D341Med (cell line): Measurements from ENCODE around the gene PAQR8.
A peak's percentile ranks its signal among the peaks of the same experiment; 100 is the strongest.

Source experiments
- DNase-seq: peaks from one replicate; pipeline ENCODE4 v3.0.0; 2012; ENCODE audit warnings: low spot score

The PAQR8 gene

GRCh38 chr6:52361945-52362442, at the start of gene PAQR8:
TSS of gene PAQR8 (plus strand) at chr6:52362151. CDS start at chr6:52403214, 41,063 bp downstream.
- DNase-seq = peak; percentile 88

GRCh38 chr6:52312461-52312860, 49.5 kb upstream of the PAQR8 start:
- DNase-seq = no peak

GRCh38 chr6:52314752-52315151, 47.2 kb upstream of the PAQR8 start:
- DNase-seq = no peak

- DNase-seq = no peak
Measured at GRCh38 chr6:52317211-52317610, 44.7 kb upstream of the PAQR8 start.

- no peak for DNase-seq
Measured at GRCh38 chr6:52317841-52318581, 43.9 kb upstream of the PAQR8 start.

GRCh38 chr6:52324189-52324588, 37.8 kb upstream of the PAQR8 start:
- no peak for DNase-seq

- DNase-seq = no peak
Measured at GRCh38 chr6:52325695-52326471, 36.1 kb upstream of the PAQR8 start.

- DNase-seq = no peak
Measured at GRCh38 chr6:52326540-52327364, 35.2 kb upstream of the PAQR8 start.

- no peak for DNase-seq
Measured at GRCh38 chr6:52328303-52328662, 33.7 kb upstream of the PAQR8 start.

- DNase-seq = no peak
Measured at GRCh38 chr6:52328729-52329128, 33.2 kb upstream of the PAQR8 start.

- DNase-seq = no peak
Measured at GRCh38 chr6:52330470-52330869, 31.5 kb upstream of the PAQR8 start.

- no peak for DNase-seq
Measured at GRCh38 chr6:52331793-52332457, 30.0 kb upstream of the PAQR8 start.

GRCh38 chr6:52333840-52334200, 28.1 kb upstream of the PAQR8 start:
- no peak for DNase-seq

- no peak for DNase-seq
Measured at GRCh38 chr6:52335576-52335975, 26.4 kb upstream of the PAQR8 start.

- DNase-seq = no peak
Measured at GRCh38 chr6:52336919-52337561, 24.9 kb upstream of the PAQR8 start.

GRCh38 chr6:52337633-52338290, 24.2 kb upstream of the PAQR8 start:
- DNase-seq = no peak

- no peak for DNase-seq
Measured at GRCh38 chr6:52340603-52340880, 21.4 kb upstream of the PAQR8 start.

- DNase-seq = no peak
Measured at GRCh38 chr6:52341561-52342260, 20.2 kb upstream of the PAQR8 start.

- DNase-seq = no peak
Measured at GRCh38 chr6:52345311-52345710, 16.6 kb upstream of the PAQR8 start.

GRCh38 chr6:52346503-52346902, 15.4 kb upstream of the PAQR8 start:
- DNase-seq = no peak

- no peak for DNase-seq
Measured at GRCh38 chr6:52347818-52348217, 14.1 kb upstream of the PAQR8 start.
